Measurements from ENCODE around the gene PMFBP1. TPM values are rescaled to one million over a fixed set of nuclear protein-coding genes. Genes with fewer than 3 reads are reported as not detected.

PMFBP1 gene
- total and polyA plus RNA-seq, 3 experiments from 2014 or later, result 0.09 to 0.15 (median 0.13) TPM

- Mint-ChIP-seq H3K4me3 (no peak overlapping the region), H3K9me3 (peaks cover 0 to 4% (median 0%) of the 10 kb centered on the region in 5 donors), H3K36me3 (peaks cover 0 to 4% (median 0%) of the 10 kb centered on the region in 3 donors), H3K4me1 (no peaks in the 10 kb centered on the region), H3K27ac (no peak overlapping the region), H3K27me3 (peaks cover 5 to 27% of the 10 kb centered on the region in 2 donors)
- no peaks in the 10 kb centered on the region for H3K9me3 ChIP-seq (ENCODE audit: low read length)
- H3K36me3 ChIP-seq (ENCODE audit: insufficient read depth, low read length), result no peaks in the 10 kb centered on the region
- no peak overlapping the region for H3K4me3 ChIP-seq (ENCODE audit: low read length)
- CTCF ChIA-PET, result no interaction called here
- DNase-seq, result no peak
- no peaks in the 10 kb centered on the region for H3K4me1 ChIP-seq (ENCODE audit: insufficient read depth, low read length)
- no peaks in the 10 kb centered on the region for H3K27me3 ChIP-seq (ENCODE audit: insufficient read depth, low read length, poor library complexity, severe bottlenecking)
- POLR2A ChIA-PET, result no interaction called here
- no peak overlapping the region for H3K27ac ChIP-seq (ENCODE audit: low read depth, low read length)
These were observed 9.8 kb downstream of the PMFBP1 start for GRCh38 chr16:72162105-72162692.

GRCh38 chr16:72159801-72160200 lies 12.2 kb downstream of the PMFBP1 start:
- no peak overlapping the region for H3K4me3 Mint-ChIP-seq
- CTCF ChIA-PET, result no interaction called here

GRCh38 chr16:72159386-72159785 lies 12.6 kb downstream of the PMFBP1 start:
- no peaks in the 10 kb centered on the region for H3K9me3 ChIP-seq (ENCODE audit: low read length)
- H3K27ac Mint-ChIP-seq, result no peak overlapping the region
- H3K4me3 ChIP-seq (ENCODE audit: low read length), result no peak overlapping the region
- peaks cover 0 to 4% (median 0%) of the 10 kb centered on the region in 5 donors for H3K9me3 Mint-ChIP-seq
- no peaks in the 10 kb centered on the region for H3K27me3 ChIP-seq (ENCODE audit: insufficient read depth, low read length, poor library complexity, severe bottlenecking)
- H3K36me3 Mint-ChIP-seq, result peaks cover 0 to 4% (median 0%) of the 10 kb centered on the region in 3 donors
- no peaks in the 10 kb centered on the region for H3K4me1 ChIP-seq (ENCODE audit: insufficient read depth, low read length)
- ChIA-PET POLR2A (no interaction called here), CTCF (no interaction called here)
- no peak overlapping the region for H3K27ac ChIP-seq (ENCODE audit: low read depth, low read length)
- no peak overlapping the region for H3K4me3 Mint-ChIP-seq
- H3K27me3 Mint-ChIP-seq, result peaks cover 3 to 16% of the 10 kb centered on the region in 2 donors
- no peak for DNase-seq
- no peaks in the 10 kb centered on the region for H3K36me3 ChIP-seq (ENCODE audit: insufficient read depth, low read length)
- H3K4me1 Mint-ChIP-seq, result no peaks in the 10 kb centered on the region

More at GRCh38 chr16:72159801-72160200, 12.2 kb downstream of the PMFBP1 start:
- H3K27ac Mint-ChIP-seq, result no peak overlapping the region
- peaks cover 0 to 4% (median 0%) of the 10 kb centered on the region in 3 donors for H3K36me3 Mint-ChIP-seq
- H3K4me3 ChIP-seq (ENCODE audit: low read length), result no peak overlapping the region
- H3K27ac ChIP-seq (ENCODE audit: low read depth, low read length), result no peak overlapping the region
- POLR2A ChIA-PET, result no interaction called here
- no peaks in the 10 kb centered on the region for H3K9me3 ChIP-seq (ENCODE audit: low read length)
- H3K27me3 ChIP-seq (ENCODE audit: insufficient read depth, low read length, poor library complexity, severe bottlenecking), result no peaks in the 10 kb centered on the region
- no peak for DNase-seq
- H3K27me3 Mint-ChIP-seq, result peaks cover 4 to 19% of the 10 kb centered on the region in 2 donors
- no peaks in the 10 kb centered on the region for H3K36me3 ChIP-seq (ENCODE audit: insufficient read depth, low read length)
- H3K9me3 Mint-ChIP-seq, result peaks cover 0 to 4% (median 0%) of the 10 kb centered on the region in 5 donors
- H3K4me1 ChIP-seq (ENCODE audit: insufficient read depth, low read length), result no peaks in the 10 kb centered on the region
- H3K4me1 Mint-ChIP-seq, result no peaks in the 10 kb centered on the region

- H3K9me3 ChIP-seq (ENCODE audit: low read length), result no peaks in the 10 kb centered on the region
- H3K27me3 ChIP-seq (ENCODE audit: insufficient read depth, low read length, poor library complexity, severe bottlenecking), result no peaks in the 10 kb centered on the region
- Mint-ChIP-seq H3K27ac (no peak overlapping the region), H3K4me3 (no peak overlapping the region), H3K9me3 (peaks cover 0 to 6% (median 3%) of the 10 kb centered on the region in 5 donors), H3K36me3 (no peaks in the 10 kb centered on the region), H3K4me1 (no peaks in the 10 kb centered on the region), H3K27me3 (no peaks in the 10 kb centered on the region)
- no peak overlapping the region for H3K4me3 ChIP-seq (ENCODE audit: low read length)
- no peaks in the 10 kb centered on the region for H3K4me1 ChIP-seq (ENCODE audit: insufficient read depth, low read length)
- no peak overlapping the region for H3K27ac ChIP-seq (ENCODE audit: low read depth, low read length)
- DNase-seq, result no peak
- H3K36me3 ChIP-seq (ENCODE audit: insufficient read depth, low read length), result no peaks in the 10 kb centered on the region
- CTCF ChIA-PET, result no interaction called here
- POLR2A ChIA-PET, result no interaction called here
These were observed 22.1 kb downstream of the PMFBP1 start for GRCh38 chr16:72149676-72150464.

- Histone ChIP-seq H3K9me3 (ENCODE audit: low read length) (no peaks in the 10 kb centered on the region), H3K4me3 (ENCODE audit: low read length) (no peak overlapping the region), H3K36me3 (ENCODE audit: insufficient read depth, low read length) (no peaks in the 10 kb centered on the region), H3K4me1 (ENCODE audit: insufficient read depth, low read length) (no peaks in the 10 kb centered on the region), H3K27me3 (ENCODE audit: insufficient read depth, low read length, poor library complexity, severe bottlenecking) (no peaks in the 10 kb centered on the region), H3K27ac (ENCODE audit: low read depth, low read length) (no peak overlapping the region)
- Mint-ChIP-seq H3K4me1 (no peaks in the 10 kb centered on the region), H3K9me3 (peaks cover 0 to 6% (median under 1%) of the 10 kb centered on the region in 5 donors), H3K27me3 (peaks cover 2 to 18% of the 10 kb centered on the region in 2 donors), H3K4me3 (no peak overlapping the region), H3K27ac (no peak overlapping the region), H3K36me3 (no peaks in the 10 kb centered on the region)
- DNase-seq, result no peak
- POLR2A ChIA-PET, result no interaction called here
- CTCF ChIA-PET, result no interaction called here
These were observed 29.5 kb downstream of the PMFBP1 start for GRCh38 chr16:72142476-72142875.

- no peaks in the 10 kb centered on the region for H3K9me3 Mint-ChIP-seq
- POLR2A ChIA-PET, result no interaction called here
- DNase-seq, result no peak
- no peaks in the 10 kb centered on the region for H3K4me1 Mint-ChIP-seq
- no peak overlapping the region for H3K27ac ChIP-seq (ENCODE audit: low read depth, low read length)
- CTCF ChIA-PET, result no interaction called here
- no peaks in the 10 kb centered on the region for H3K27me3 ChIP-seq (ENCODE audit: insufficient read depth, low read length, poor library complexity, severe bottlenecking)
- no peaks in the 10 kb centered on the region for H3K4me1 ChIP-seq (ENCODE audit: insufficient read depth, low read length)
- no peak overlapping the region for H3K4me3 ChIP-seq (ENCODE audit: low read length)
- H3K9me3 ChIP-seq (ENCODE audit: low read length), result no peaks in the 10 kb centered on the region
- H3K36me3 ChIP-seq (ENCODE audit: insufficient read depth, low read length), result no peaks in the 10 kb centered on the region
- no peaks in the 10 kb centered on the region for H3K36me3 Mint-ChIP-seq
- no peak overlapping the region for H3K27ac Mint-ChIP-seq
- H3K4me3 Mint-ChIP-seq, result no peak overlapping the region
- H3K27me3 Mint-ChIP-seq, result peaks cover 2 to 21% of the 10 kb centered on the region in 2 donors
These were observed 32.0 kb downstream of the PMFBP1 start for GRCh38 chr16:72139908-72140307.

GRCh38 chr16:72138064-72138572 lies 33.8 kb downstream of the PMFBP1 start:
- Histone ChIP-seq H3K27me3 (ENCODE audit: insufficient read depth, low read length, poor library complexity, severe bottlenecking) (no peaks in the 10 kb centered on the region), H3K27ac (ENCODE audit: low read depth, low read length) (no peak overlapping the region), H3K4me3 (ENCODE audit: low read length) (no peak overlapping the region), H3K36me3 (ENCODE audit: insufficient read depth, low read length) (no peaks in the 10 kb centered on the region), H3K9me3 (ENCODE audit: low read length) (no peaks in the 10 kb centered on the region), H3K4me1 (ENCODE audit: insufficient read depth, low read length) (no peaks in the 10 kb centered on the region)
- no peak for DNase-seq
- H3K4me1 Mint-ChIP-seq, result no peaks in the 10 kb centered on the region
- ChIA-PET POLR2A (no interaction called here), CTCF (interaction anchor here (3.6 kb wide), 1 partner anchor 14 kb away, joined by 9 read pairs; no protein-coding TSS in a partner anchor)
- no peak overlapping the region for H3K4me3 Mint-ChIP-seq
- H3K9me3 Mint-ChIP-seq, result no peaks in the 10 kb centered on the region
- H3K27me3 Mint-ChIP-seq, result peaks cover 1 to 19% of the 10 kb centered on the region in 2 donors
- H3K36me3 Mint-ChIP-seq, result no peaks in the 10 kb centered on the region
- no peak overlapping the region for H3K27ac Mint-ChIP-seq

GRCh38 chr16:72137380-72138063 lies 34.4 kb downstream of the PMFBP1 start:
- H3K4me3 ChIP-seq (ENCODE audit: low read length), result no peak overlapping the region
- H3K36me3 Mint-ChIP-seq, result no peaks in the 10 kb centered on the region
- no peak overlapping the region for H3K27ac ChIP-seq (ENCODE audit: low read depth, low read length)
- no peak for DNase-seq
- no peaks in the 10 kb centered on the region for H3K4me1 Mint-ChIP-seq
- no peaks in the 10 kb centered on the region for H3K4me1 ChIP-seq (ENCODE audit: insufficient read depth, low read length)
- no peaks in the 10 kb centered on the region for H3K27me3 ChIP-seq (ENCODE audit: insufficient read depth, low read length, poor library complexity, severe bottlenecking)
- H3K27me3 Mint-ChIP-seq, result peaks cover 0 to 16% of the 10 kb centered on the region in 2 donors
- H3K4me3 Mint-ChIP-seq, result no peak overlapping the region
- no peaks in the 10 kb centered on the region for H3K9me3 Mint-ChIP-seq
- H3K9me3 ChIP-seq (ENCODE audit: low read length), result no peaks in the 10 kb centered on the region
- ChIA-PET CTCF (interaction anchor here (3.6 kb wide), 1 partner anchor 13 kb away, joined by 9 read pairs; no protein-coding TSS in a partner anchor), POLR2A (no interaction called here)
- no peaks in the 10 kb centered on the region for H3K36me3 ChIP-seq (ENCODE audit: insufficient read depth, low read length)
- H3K27ac Mint-ChIP-seq, result no peak overlapping the region

Measured in CD8-positive, alpha-beta memory T cell (primary cell).